ENCODE results near the gene DGKQ.

Gene DGKQ

GRCh38 chr4:914531-914930, 58.8 kb downstream of the DGKQ start:
- Histone ChIP-seq H3K27ac (ENCODE audit: low read depth, low read length) (no peak overlapping the region), H4K8ac (ENCODE audit: low read depth, low read length) (no peak overlapping the region), H3K79me2 (ENCODE audit: control insufficient read depth, insufficient read depth, low read length, poor library complexity) (peaks cover 11% of the 10 kb centered on the region), H4K91ac (ENCODE audit: low read depth, low read length) (no peak overlapping the region), H3K79me1 (ENCODE audit: low read length) (no peaks in the 10 kb centered on the region), H3K36me3 (ENCODE audit: control insufficient read depth in 1 of 2, insufficient read depth in 2 of 2, low read length in 2 of 2) (peaks cover 19 to 21% of the 10 kb centered on the region in 2 experiments), H2BK120ac (ENCODE audit: insufficient read depth, low read length, poor library complexity) (no peak overlapping the region), H3K23ac (ENCODE audit: low read length) (no peak overlapping the region), H2BK5ac (ENCODE audit: low read depth, low read length, poor library complexity) (no peak overlapping the region), H3K9ac (ENCODE audit: low read length) (no peak overlapping the region), H3K4ac (ENCODE audit: low read depth, low read length) (peak overlapping the region; percentile 16), H2AK5ac (ENCODE audit: low read length) (no peak overlapping the region), H2AFZ (ENCODE audit: insufficient read depth, low read length, poor library complexity) (no peak overlapping the region), H3K14ac (ENCODE audit: low read length) (no peak overlapping the region), H2BK12ac (ENCODE audit: low read length) (no peak overlapping the region), H3K4me2 (ENCODE audit: low read length) (no peak overlapping the region), H4K12ac (ENCODE audit: low read depth, low read length) (no peak overlapping the region), H3K9me3 (ENCODE audit: insufficient read depth, low read depth, low read length) (peaks cover 1% of the 10 kb centered on the region), H3K18ac (ENCODE audit: low read length) (no peak overlapping the region), H3K4me3 (ENCODE audit: low read depth, low read length) (no peak overlapping the region), H3K4me1 (ENCODE audit: control insufficient read depth in 1 of 2, insufficient read depth in 2 of 2, low read length in 2 of 2) (peaks cover 0 to 1% of the 10 kb centered on the region in 2 experiments), H3K27me3 (ENCODE audit: insufficient read depth, low read length) (no peaks in the 10 kb centered on the region)
- DNase-seq: no peak
- no CpG with 5 or more reads among the region's 21 CpGs for WGBS (ENCODE audit: extremely low coverage, insufficient coverage, insufficient read length)

GRCh38 chr4:913280-913618, 60.1 kb downstream of the DGKQ start:
- Histone ChIP-seq H2AFZ (ENCODE audit: insufficient read depth, low read length, poor library complexity) (no peak overlapping the region), H3K18ac (ENCODE audit: low read length) (no peak overlapping the region), H3K9ac (ENCODE audit: low read length) (no peak overlapping the region), H3K79me1 (ENCODE audit: low read length) (no peaks in the 10 kb centered on the region), H3K4ac (ENCODE audit: low read depth, low read length) (no peak overlapping the region), H4K91ac (ENCODE audit: low read depth, low read length) (no peak overlapping the region), H3K79me2 (ENCODE audit: control insufficient read depth, insufficient read depth, low read length, poor library complexity) (peaks cover 9% of the 10 kb centered on the region), H2AK5ac (ENCODE audit: low read length) (no peak overlapping the region), H3K4me3 (ENCODE audit: low read depth, low read length) (no peak overlapping the region), H3K4me1 (ENCODE audit: control insufficient read depth in 1 of 2, insufficient read depth in 2 of 2, low read length in 2 of 2) (peaks cover 0 to 1% of the 10 kb centered on the region in 2 experiments), H4K8ac (ENCODE audit: low read depth, low read length) (no peak overlapping the region), H3K4me2 (ENCODE audit: low read length) (no peak overlapping the region), H2BK12ac (ENCODE audit: low read length) (no peak overlapping the region), H3K36me3 (ENCODE audit: control insufficient read depth in 1 of 2, insufficient read depth in 2 of 2, low read length in 2 of 2) (peaks cover 24 to 27% of the 10 kb centered on the region in 2 experiments), H3K9me3 (ENCODE audit: insufficient read depth, low read depth, low read length) (peaks cover 1% of the 10 kb centered on the region), H3K14ac (ENCODE audit: low read length) (no peak overlapping the region), H3K23ac (ENCODE audit: low read length) (no peak overlapping the region), H4K12ac (ENCODE audit: low read depth, low read length) (no peak overlapping the region), H2BK120ac (ENCODE audit: insufficient read depth, low read length, poor library complexity) (no peak overlapping the region), H3K27ac (ENCODE audit: low read depth, low read length) (no peak overlapping the region), H2BK5ac (ENCODE audit: low read depth, low read length, poor library complexity) (no peak overlapping the region), H3K27me3 (ENCODE audit: insufficient read depth, low read length) (no peaks in the 10 kb centered on the region)
- no CpG with 5 or more reads among the region's 4 CpGs for WGBS (ENCODE audit: extremely low coverage, insufficient coverage, insufficient read length)
- DNase-seq: no peak

- Histone ChIP-seq H3K4me3 (ENCODE audit: low read depth, low read length) (no peak overlapping the region), H3K9ac (ENCODE audit: low read length) (no peak overlapping the region), H2BK5ac (ENCODE audit: low read depth, low read length, poor library complexity) (no peak overlapping the region), H3K36me3 (ENCODE audit: control insufficient read depth in 1 of 2, insufficient read depth in 2 of 2, low read length in 2 of 2) (peaks cover 27 to 29% of the 10 kb centered on the region in 2 experiments), H3K27ac (ENCODE audit: low read depth, low read length) (no peak overlapping the region), H2AFZ (ENCODE audit: insufficient read depth, low read length, poor library complexity) (no peak overlapping the region), H4K12ac (ENCODE audit: low read depth, low read length) (no peak overlapping the region), H4K8ac (ENCODE audit: low read depth, low read length) (no peak overlapping the region), H3K79me2 (ENCODE audit: control insufficient read depth, insufficient read depth, low read length, poor library complexity) (peaks cover 9% of the 10 kb centered on the region), H3K9me3 (ENCODE audit: insufficient read depth, low read depth, low read length) (peaks cover 1% of the 10 kb centered on the region), H3K23ac (ENCODE audit: low read length) (no peak overlapping the region), H3K18ac (ENCODE audit: low read length) (no peak overlapping the region), H3K27me3 (ENCODE audit: insufficient read depth, low read length) (no peaks in the 10 kb centered on the region), H3K79me1 (ENCODE audit: low read length) (no peaks in the 10 kb centered on the region), H2BK12ac (ENCODE audit: low read length) (no peak overlapping the region), H2BK120ac (ENCODE audit: insufficient read depth, low read length, poor library complexity) (no peak overlapping the region), H3K4ac (ENCODE audit: low read depth, low read length) (no peak overlapping the region), H2AK5ac (ENCODE audit: low read length) (no peak overlapping the region), H3K4me2 (ENCODE audit: low read length) (no peak overlapping the region), H4K91ac (ENCODE audit: low read depth, low read length) (no peak overlapping the region), H3K14ac (ENCODE audit: low read length) (no peak overlapping the region), H3K4me1 (ENCODE audit: control insufficient read depth in 1 of 2, insufficient read depth in 2 of 2, low read length in 2 of 2) (peaks cover 0 to 1% of the 10 kb centered on the region in 2 experiments)
- no CpG with 5 or more reads among the region's 19 CpGs for WGBS (ENCODE audit: extremely low coverage, insufficient coverage, insufficient read length)
- DNase-seq: no peak
Measured at GRCh38 chr4:912548-913279, 60.7 kb downstream of the DGKQ start.

- no peak for DNase-seq
- no peak overlapping the region for H3K9ac ChIP-seq (ENCODE audit: low read length)
- H2AFZ ChIP-seq (ENCODE audit: insufficient read depth, low read length, poor library complexity): no peak overlapping the region
- no peak overlapping the region for H4K91ac ChIP-seq (ENCODE audit: low read depth, low read length)
- H3K79me2 ChIP-seq (ENCODE audit: control insufficient read depth, insufficient read depth, low read length, poor library complexity): peaks cover 9% of the 10 kb centered on the region
- H3K18ac ChIP-seq (ENCODE audit: low read length): no peak overlapping the region
- H2BK120ac ChIP-seq (ENCODE audit: insufficient read depth, low read length, poor library complexity): no peak overlapping the region
- H3K79me1 ChIP-seq (ENCODE audit: low read length): no peaks in the 10 kb centered on the region
- no peaks in the 10 kb centered on the region for H3K27me3 ChIP-seq (ENCODE audit: insufficient read depth, low read length)
- H3K27ac ChIP-seq (ENCODE audit: low read depth, low read length): no peak overlapping the region
- H2BK12ac ChIP-seq (ENCODE audit: low read length): no peak overlapping the region
- no CpG with 5 or more reads among the region's 29 CpGs for WGBS (ENCODE audit: extremely low coverage, insufficient coverage, insufficient read length)
- no peak overlapping the region for H3K4me3 ChIP-seq (ENCODE audit: low read depth, low read length)
- H3K9me3 ChIP-seq (ENCODE audit: insufficient read depth, low read depth, low read length): no peaks in the 10 kb centered on the region
- H2BK5ac ChIP-seq (ENCODE audit: low read depth, low read length, poor library complexity): no peak overlapping the region
- H2AK5ac ChIP-seq (ENCODE audit: low read length): no peak overlapping the region
- H3K14ac ChIP-seq (ENCODE audit: low read length): no peak overlapping the region
- no peak overlapping the region for H4K12ac ChIP-seq (ENCODE audit: low read depth, low read length)
- no peak overlapping the region for H4K8ac ChIP-seq (ENCODE audit: low read depth, low read length)
- H3K4me2 ChIP-seq (ENCODE audit: low read length): no peak overlapping the region
- no peak overlapping the region for H3K23ac ChIP-seq (ENCODE audit: low read length)
- peaks cover 27 to 31% of the 10 kb centered on the region in 2 experiments for H3K36me3 ChIP-seq (ENCODE audit: control insufficient read depth in 1 of 2, insufficient read depth in 2 of 2, low read length in 2 of 2)
- no peak overlapping the region for H3K4ac ChIP-seq (ENCODE audit: low read depth, low read length)
- no peaks in the 10 kb centered on the region for H3K4me1 ChIP-seq (ENCODE audit: control insufficient read depth in 1 of 2, insufficient read depth in 2 of 2, low read length in 2 of 2)
Measured at GRCh38 chr4:911871-912490, 61.4 kb downstream of the DGKQ start.

Measured in trophoblast cell (in vitro differentiated cells and primary cell).